OCI-LY3 (cell line): Measurements from ENCODE around the gene PPP3CA.

Experiments used
- EZH2phosphoT487 ChIP-seq: fragments of 200-600 bp; shearing (Covaris generic); IDR thresholded peaks from 2 replicates; pipeline ENCODE4 v1.6.1; 2018; ENCODE audit warnings: antibody characterized with exemption, mixed run types, low read depth
- TF ChIP-seq, protein P1 (sequence below): fragments of 200-600, 300-600 bp; sonication (generic); IDR thresholded peaks from 2 replicates; pipeline ENCODE4 v1.5.1; 2014; ENCODE audit warnings: antibody characterized with exemption, low read length, low read depth

DNA sequence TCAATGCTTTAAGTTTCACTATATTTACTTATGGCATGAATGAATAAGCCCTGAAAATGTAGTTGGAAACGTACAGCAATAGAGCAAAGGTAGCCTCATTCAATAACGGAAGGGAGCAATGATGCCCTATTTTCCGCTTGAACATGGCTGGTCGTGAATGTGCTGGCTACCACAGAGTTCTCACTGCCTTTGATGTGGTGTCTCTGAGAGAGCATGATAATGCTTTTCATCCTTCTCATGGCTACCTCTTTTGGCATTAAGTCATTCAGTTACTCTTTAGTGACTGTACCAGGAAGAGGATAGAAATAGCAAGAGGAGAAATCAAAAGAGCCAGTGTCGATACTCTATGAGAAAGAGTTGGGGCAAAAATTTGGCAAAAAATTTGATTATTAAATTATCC, 308.0 kb downstream of the PPP3CA start:
- TF ChIP-seq, protein P1, sequence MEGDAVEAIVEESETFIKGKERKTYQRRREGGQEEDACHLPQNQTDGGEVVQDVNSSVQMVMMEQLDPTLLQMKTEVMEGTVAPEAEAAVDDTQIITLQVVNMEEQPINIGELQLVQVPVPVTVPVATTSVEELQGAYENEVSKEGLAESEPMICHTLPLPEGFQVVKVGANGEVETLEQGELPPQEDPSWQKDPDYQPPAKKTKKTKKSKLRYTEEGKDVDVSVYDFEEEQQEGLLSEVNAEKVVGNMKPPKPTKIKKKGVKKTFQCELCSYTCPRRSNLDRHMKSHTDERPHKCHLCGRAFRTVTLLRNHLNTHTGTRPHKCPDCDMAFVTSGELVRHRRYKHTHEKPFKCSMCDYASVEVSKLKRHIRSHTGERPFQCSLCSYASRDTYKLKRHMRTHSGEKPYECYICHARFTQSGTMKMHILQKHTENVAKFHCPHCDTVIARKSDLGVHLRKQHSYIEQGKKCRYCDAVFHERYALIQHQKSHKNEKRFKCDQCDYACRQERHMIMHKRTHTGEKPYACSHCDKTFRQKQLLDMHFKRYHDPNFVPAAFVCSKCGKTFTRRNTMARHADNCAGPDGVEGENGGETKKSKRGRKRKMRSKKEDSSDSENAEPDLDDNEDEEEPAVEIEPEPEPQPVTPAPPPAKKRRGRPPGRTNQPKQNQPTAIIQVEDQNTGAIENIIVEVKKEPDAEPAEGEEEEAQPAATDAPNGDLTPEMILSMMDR = no peak
- TF ChIP-seq EZH2phosphoT487 = no peak
